ENCODE measurements around the gene C5orf63.

Gene C5orf63

DNA sequence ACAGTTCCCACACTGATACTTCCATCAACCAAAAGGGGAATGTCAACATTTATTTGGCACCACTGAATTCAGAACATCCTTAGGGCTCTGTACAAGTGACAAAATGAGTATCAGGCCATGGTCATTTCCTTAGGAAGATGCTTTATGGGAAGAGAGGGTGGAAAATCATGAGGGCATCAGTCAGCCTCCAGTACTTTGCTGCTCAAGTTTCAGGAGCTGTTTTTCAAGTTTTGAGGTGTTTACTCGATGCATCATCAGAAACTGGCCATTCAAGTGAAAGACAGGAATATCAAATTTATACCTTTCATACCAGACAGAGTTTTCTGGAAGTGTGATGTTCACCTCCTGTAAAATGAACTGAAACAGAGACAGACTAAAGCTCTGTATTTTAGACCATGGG, 21.7 kb downstream of the C5orf63 start:
- no peaks in the 10 kb centered on the region for H3K4me1 ChIP-seq (ENCODE audit: control insufficient read depth, low read depth, low read length)
- H3K27ac ChIP-seq (ENCODE audit: low read length) = no peak overlapping the region
- no peak overlapping the region for H3K9ac ChIP-seq (ENCODE audit: low read length)
- H3K27me3 ChIP-seq (ENCODE audit: control insufficient read depth, insufficient read depth, low read length) = peaks cover 7% of the 10 kb centered on the region
- H3K4me3 ChIP-seq (ENCODE audit: low read length) = no peak overlapping the region
- H3K36me3 ChIP-seq (ENCODE audit: control insufficient read depth, low read depth, low read length) = no peaks in the 10 kb centered on the region
- peaks cover 3% of the 10 kb centered on the region for H3K9me3 ChIP-seq (ENCODE audit: control insufficient read depth, low read depth, low read length)

DNA sequence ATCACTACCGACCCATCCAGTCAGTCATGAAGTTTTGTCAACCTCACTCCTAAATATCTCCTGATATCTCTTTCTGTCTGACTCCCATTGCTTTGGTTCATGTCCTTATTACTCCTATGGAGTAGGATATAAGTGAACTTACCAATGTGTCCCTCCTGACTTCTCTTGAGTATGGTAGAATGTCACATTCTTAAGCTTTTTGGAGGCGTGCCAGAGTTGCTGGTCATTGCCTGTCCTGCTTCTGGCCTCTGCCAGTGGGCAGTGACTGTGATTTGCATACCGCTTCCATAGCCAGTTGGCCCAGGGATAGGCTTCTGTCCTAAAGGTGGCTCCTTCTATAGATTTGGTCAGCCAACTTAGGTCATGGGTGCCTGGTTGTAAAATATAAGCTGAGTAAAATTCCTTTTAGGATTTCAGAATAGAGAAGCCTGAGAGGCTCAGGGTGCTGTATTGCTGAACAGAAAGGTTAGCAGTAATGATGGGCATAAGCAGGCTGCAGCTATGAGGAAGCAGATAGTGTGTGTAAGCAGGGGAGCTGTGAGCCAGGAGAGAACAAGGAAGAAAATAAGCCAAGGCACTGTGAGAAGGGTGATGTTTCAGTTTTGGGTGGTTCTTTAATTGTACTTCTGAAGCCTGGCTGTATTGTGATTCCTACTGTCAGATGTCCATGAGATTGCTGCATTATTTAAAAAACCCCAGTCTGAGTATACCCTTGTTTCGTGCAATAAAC, 26.8 kb downstream of the C5orf63 start:
- Histone ChIP-seq H3K4me1 (ENCODE audit: control insufficient read depth, low read depth, low read length) (peaks cover 13% of the 10 kb centered on the region), H3K4me3 (ENCODE audit: low read length) (no peak overlapping the region), H3K27me3 (ENCODE audit: control insufficient read depth, insufficient read depth, low read length) (peaks cover 12% of the 10 kb centered on the region), H3K27ac (ENCODE audit: low read length) (no peak overlapping the region), H3K36me3 (ENCODE audit: control insufficient read depth, low read depth, low read length) (no peaks in the 10 kb centered on the region), H3K9ac (ENCODE audit: low read length) (no peak overlapping the region), H3K9me3 (ENCODE audit: control insufficient read depth, low read depth, low read length) (no peaks in the 10 kb centered on the region)

DNA sequence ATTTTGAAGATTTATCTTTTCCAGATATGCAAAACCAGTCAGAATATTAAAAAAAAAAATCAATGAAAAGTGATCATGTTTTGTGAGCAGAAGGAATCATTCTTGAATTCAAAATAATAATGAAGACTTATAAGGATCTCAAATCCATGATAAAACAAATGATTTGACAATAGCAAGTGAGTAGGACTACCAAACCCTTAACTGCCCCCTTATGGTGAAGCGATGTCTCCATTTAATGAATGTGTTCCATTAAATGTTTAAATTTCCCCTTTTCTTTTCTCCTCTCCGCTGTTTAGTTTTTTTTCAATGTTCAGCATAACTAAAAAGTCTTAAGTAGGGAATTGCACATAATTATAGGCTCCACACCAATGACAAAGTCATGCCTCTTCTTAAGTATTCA, 30.7 kb downstream of the C5orf63 start:
- Histone ChIP-seq H3K27ac (ENCODE audit: low read length) (no peak overlapping the region), H3K4me1 (ENCODE audit: control insufficient read depth, low read depth, low read length) (peaks cover 25% of the 10 kb centered on the region), H3K4me3 (ENCODE audit: low read length) (no peak overlapping the region), H3K36me3 (ENCODE audit: control insufficient read depth, low read depth, low read length) (no peaks in the 10 kb centered on the region), H3K27me3 (ENCODE audit: control insufficient read depth, insufficient read depth, low read length) (peaks cover 12% of the 10 kb centered on the region), H3K9ac (ENCODE audit: low read length) (no peak overlapping the region), H3K9me3 (ENCODE audit: control insufficient read depth, low read depth, low read length) (no peaks in the 10 kb centered on the region)

DNA sequence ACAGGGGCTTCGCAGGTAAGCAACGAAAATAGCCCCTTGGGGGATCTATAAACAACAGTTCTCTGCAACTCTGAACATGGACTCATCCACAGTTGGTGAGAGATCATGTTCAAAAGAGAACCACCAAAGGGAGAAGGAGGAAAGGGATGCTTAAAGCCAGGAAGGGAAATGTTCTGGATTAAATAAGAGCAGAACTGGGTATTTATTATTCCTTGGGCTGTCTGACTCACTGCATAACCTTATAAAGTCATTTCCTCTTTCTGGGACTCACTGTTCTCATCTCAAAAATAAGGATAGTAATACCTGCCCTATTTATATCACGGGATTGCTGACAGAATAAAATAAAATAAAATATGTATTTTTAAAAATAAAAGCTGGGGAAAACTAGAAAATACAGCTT, 31.7 kb downstream of the C5orf63 start:
- peaks cover 25% of the 10 kb centered on the region for H3K4me1 ChIP-seq (ENCODE audit: control insufficient read depth, low read depth, low read length)
- peaks cover 5% of the 10 kb centered on the region for H3K27me3 ChIP-seq (ENCODE audit: control insufficient read depth, insufficient read depth, low read length)
- H3K9me3 ChIP-seq (ENCODE audit: control insufficient read depth, low read depth, low read length) = no peaks in the 10 kb centered on the region
- H3K9ac ChIP-seq (ENCODE audit: low read length) = no peak overlapping the region
- H3K36me3 ChIP-seq (ENCODE audit: control insufficient read depth, low read depth, low read length) = no peaks in the 10 kb centered on the region
- H3K27ac ChIP-seq (ENCODE audit: low read length) = no peak overlapping the region
- no peak overlapping the region for H3K4me3 ChIP-seq (ENCODE audit: low read length)

DNA sequence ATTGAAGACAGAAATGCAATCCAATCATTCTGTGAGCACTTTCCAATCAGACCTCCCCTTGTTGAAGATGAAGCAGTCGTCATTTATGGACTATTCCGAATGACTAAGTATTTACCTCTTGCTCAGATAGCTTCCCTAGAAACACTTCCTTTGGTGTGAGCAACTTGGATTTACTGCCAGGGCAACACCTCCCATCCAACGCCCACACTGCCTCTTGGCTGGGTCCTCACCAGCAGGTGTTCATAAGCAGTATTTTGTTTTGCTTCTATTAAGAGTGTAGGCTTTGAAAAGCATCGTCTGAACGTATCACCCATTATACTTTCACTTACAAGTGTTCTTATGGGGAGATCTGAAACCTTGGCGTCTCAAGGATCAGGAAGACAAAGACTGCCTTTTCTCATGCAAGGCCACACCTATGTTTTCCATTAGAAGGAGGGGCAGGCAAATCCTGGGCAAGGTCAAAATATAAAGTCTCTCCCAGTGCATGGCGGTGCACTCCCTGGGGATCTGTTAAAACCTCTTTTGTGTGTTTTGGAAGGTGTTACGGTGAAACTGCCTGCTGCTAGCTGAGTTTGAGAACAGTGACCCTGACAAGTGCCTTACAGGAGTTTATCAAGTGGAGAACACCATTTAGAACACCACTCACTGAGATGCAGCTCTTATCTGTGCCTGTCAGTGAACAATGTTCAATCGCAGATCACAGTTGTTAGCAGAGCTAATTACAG, 32.3 kb downstream of the C5orf63 start:
- Histone ChIP-seq H3K27me3 (ENCODE audit: control insufficient read depth, insufficient read depth, low read length) (no peaks in the 10 kb centered on the region), H3K27ac (ENCODE audit: low read length) (no peak overlapping the region), H3K36me3 (ENCODE audit: control insufficient read depth, low read depth, low read length) (no peaks in the 10 kb centered on the region), H3K9me3 (ENCODE audit: control insufficient read depth, low read depth, low read length) (no peaks in the 10 kb centered on the region), H3K4me1 (ENCODE audit: control insufficient read depth, low read depth, low read length) (peaks cover 25% of the 10 kb centered on the region), H3K9ac (ENCODE audit: low read length) (no peak overlapping the region), H3K4me3 (ENCODE audit: low read length) (no peak overlapping the region)

DNA sequence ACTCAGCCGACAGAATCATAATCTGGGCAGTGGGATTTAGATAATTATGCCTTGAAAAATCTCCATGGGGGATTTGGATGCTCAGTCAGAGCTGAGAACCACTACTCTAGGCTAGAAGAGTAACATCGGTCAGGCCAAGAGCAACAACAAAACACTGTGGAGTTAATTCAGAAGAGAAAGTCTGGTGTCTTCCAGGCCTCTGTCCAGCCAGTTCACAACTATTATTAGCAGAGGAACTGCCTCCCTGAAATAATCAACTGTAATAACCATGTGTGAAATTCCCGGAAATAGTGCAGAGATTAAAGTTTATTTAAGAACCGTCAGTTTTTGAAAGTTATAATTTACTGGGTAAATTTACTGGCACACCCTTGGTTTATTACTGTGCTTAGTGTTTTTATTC, 34.8 kb downstream of the C5orf63 start:
- H3K9ac ChIP-seq (ENCODE audit: low read length) = no peak overlapping the region
- no peaks in the 10 kb centered on the region for H3K27me3 ChIP-seq (ENCODE audit: control insufficient read depth, insufficient read depth, low read length)
- H3K4me1 ChIP-seq (ENCODE audit: control insufficient read depth, low read depth, low read length) = peaks cover 19% of the 10 kb centered on the region
- no peak overlapping the region for H3K27ac ChIP-seq (ENCODE audit: low read length)
- no peaks in the 10 kb centered on the region for H3K9me3 ChIP-seq (ENCODE audit: control insufficient read depth, low read depth, low read length)
- no peaks in the 10 kb centered on the region for H3K36me3 ChIP-seq (ENCODE audit: control insufficient read depth, low read depth, low read length)
- no peak overlapping the region for H3K4me3 ChIP-seq (ENCODE audit: low read length)

DNA sequence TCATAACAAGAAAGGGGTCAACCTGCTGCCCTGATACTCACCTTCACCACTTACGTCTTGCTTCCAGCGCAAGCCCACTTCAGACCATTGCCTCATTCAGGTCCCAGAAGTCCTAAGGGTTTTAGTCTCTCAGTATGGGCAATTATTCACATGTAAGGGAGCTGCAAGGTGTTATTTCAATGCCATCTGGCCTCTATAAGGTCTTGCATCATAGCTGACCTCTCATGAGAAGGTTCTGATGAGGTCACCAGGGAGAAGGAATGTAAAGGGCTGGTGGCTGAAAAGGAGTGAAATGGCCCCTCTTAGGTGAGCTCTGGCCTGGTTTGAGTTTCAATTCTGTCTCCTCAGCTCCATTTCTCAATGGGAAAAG, 41.5 kb downstream of the C5orf63 start:
- Histone ChIP-seq H3K27ac (ENCODE audit: low read length) (no peak overlapping the region), H3K36me3 (ENCODE audit: control insufficient read depth, low read depth, low read length) (no peaks in the 10 kb centered on the region), H3K4me3 (ENCODE audit: low read length) (no peak overlapping the region), H3K9me3 (ENCODE audit: control insufficient read depth, low read depth, low read length) (no peaks in the 10 kb centered on the region), H3K4me1 (ENCODE audit: control insufficient read depth, low read depth, low read length) (peaks cover 10% of the 10 kb centered on the region), H3K27me3 (ENCODE audit: control insufficient read depth, insufficient read depth, low read length) (peaks cover 39% of the 10 kb centered on the region), H3K9ac (ENCODE audit: low read length) (no peak overlapping the region)

DNA sequence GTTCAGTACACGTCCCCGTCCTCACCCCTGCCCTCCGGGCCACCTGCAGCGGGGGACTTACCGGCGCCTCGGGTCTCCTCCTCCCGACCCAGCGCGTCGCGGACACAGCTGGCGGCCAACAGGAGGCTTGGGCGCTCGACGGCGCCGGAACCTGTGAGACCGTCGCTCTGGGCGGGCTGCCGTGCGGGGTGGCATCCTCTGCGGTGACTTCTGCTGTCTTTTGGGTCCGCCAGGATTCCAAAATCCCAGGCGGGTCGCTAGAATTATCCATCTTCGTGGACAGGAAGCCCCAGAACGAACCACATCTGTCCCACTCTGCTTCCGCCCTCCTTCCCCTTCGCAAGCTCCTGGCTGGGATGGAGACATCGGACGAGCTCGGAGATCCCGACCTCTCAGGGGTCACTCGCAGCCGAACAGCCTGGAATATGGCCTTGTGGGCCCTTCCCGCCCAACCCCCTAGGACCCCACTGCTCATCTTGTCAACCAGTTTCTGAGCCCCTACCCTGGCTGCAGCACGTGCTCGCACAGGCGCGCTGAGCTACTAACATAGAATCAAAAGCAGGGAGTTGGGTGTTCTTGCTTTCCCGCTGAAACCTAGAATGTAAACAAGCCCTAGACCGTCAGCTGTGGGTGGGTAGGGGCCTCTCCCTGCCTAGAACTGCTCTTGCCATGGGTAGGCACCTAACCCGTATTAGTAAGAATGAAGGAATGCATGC, 42.0 kb downstream of the C5orf63 start:
- no peaks in the 10 kb centered on the region for H3K9me3 ChIP-seq (ENCODE audit: control insufficient read depth, low read depth, low read length)
- H3K27me3 ChIP-seq (ENCODE audit: control insufficient read depth, insufficient read depth, low read length) = peaks cover 39% of the 10 kb centered on the region
- no peaks in the 10 kb centered on the region for H3K36me3 ChIP-seq (ENCODE audit: control insufficient read depth, low read depth, low read length)
- H3K9ac ChIP-seq (ENCODE audit: low read length) = peak overlapping the region; percentile 37
- peak overlapping the region; percentile 88 for H3K4me3 ChIP-seq (ENCODE audit: low read length)
- H3K27ac ChIP-seq (ENCODE audit: low read length) = no peak overlapping the region
- H3K4me1 ChIP-seq (ENCODE audit: control insufficient read depth, low read depth, low read length) = peaks cover 16% of the 10 kb centered on the region

DNA sequence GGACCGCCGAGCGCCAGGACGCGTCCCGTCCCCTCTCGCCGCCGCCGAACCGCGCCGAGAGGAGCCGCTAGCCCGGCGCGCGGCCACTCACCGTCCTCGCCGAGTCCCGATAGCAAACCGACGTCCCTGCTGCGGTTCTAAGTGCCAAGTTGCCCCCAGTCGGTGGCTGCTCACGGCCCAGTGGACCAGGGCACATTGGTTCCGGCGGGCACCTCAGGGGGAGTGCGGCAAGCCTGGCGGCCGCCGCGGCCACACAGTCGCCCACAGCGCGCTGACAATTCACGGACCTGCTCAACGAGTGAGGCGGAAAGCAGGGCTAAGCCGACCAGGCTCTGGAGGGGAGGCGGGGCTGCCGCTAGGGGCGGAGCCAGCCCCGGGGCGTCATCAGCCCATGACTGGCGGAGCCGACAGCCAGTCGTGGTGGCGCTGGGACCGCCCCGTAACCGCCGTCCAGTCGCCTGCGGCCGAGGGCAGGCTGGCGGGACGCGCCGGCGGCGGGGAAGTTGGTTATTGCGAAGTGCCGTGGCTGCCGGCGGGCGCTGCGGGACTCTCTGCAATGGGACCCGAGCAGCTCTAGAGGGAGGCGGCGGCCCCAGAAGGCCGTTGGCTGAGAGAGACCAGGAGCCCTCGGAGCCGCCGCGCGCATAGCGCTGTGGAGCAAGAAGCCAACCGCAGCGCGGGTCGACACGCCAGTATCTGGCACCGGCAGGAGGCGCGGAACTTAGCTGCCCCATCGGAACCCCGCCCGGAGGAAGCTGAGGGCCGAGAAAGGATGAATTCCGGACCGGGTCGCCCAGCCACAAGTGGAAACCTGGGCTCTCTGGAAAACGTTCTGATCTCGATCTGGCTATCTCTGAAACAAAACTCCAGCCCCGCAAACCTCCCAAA, 42.8 kb downstream of the C5orf63 start, which contains the start of gene MARCHF3:
TSS of gene MARCHF3 (minus strand) at position 300 of the 888 bp plus-strand sequence. CDS start 112,387 bp downstream, outside the sequence.
- peak within 1 kb of the TSS; percentile 47 for H3K9ac ChIP-seq (ENCODE audit: low read length)
- no peaks in the 10 kb centered on the region for H3K9me3 ChIP-seq (ENCODE audit: control insufficient read depth, low read depth, low read length)
- H3K4me1 ChIP-seq (ENCODE audit: control insufficient read depth, low read depth, low read length) = peaks cover 16% of the 10 kb centered on the region
- no peak within 1 kb of the TSS for H3K27ac ChIP-seq (ENCODE audit: low read length)
- peaks cover 39% of the 10 kb centered on the region for H3K27me3 ChIP-seq (ENCODE audit: control insufficient read depth, insufficient read depth, low read length)
- H3K4me3 ChIP-seq (ENCODE audit: low read length) = peak within 1 kb of the TSS; percentile 88
- no peaks in the 10 kb centered on the region for H3K36me3 ChIP-seq (ENCODE audit: control insufficient read depth, low read depth, low read length)

DNA sequence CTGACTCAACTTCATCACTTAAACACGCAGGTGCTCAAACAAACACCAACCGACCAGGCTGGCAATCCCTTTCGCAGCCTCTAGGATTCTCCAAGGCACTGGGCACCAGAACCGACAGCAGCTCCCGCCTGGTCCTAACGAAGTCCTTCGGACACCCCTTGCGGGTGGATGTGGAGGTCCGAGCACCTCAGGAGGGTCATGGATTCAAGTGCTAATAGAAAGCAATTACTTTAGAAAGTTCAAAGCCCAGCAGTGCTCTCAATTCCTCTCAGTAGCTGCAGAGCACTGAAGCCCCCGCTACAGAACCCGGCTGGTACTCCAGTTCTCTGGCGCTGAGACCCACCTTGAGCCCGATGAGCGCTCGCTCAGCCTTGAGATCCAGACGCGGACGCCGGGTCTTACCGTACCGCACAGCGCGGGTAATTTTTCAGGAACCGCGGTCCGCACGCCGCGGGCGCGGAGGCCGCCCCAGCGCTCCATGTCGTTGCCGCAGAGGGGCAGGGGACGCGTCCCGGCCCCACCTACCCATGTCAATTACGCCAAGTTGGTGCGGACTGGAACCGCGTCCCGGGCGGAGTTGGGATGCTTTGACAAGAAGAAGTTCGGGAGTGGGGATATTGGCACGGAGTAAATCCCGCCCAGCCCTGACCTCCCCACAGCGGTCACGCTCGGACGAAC, 43.6 kb downstream of the C5orf63 start:
- Histone ChIP-seq H3K4me1 (ENCODE audit: control insufficient read depth, low read depth, low read length) (peaks cover 16% of the 10 kb centered on the region), H3K9me3 (ENCODE audit: control insufficient read depth, low read depth, low read length) (no peaks in the 10 kb centered on the region), H3K36me3 (ENCODE audit: control insufficient read depth, low read depth, low read length) (no peaks in the 10 kb centered on the region), H3K27me3 (ENCODE audit: control insufficient read depth, insufficient read depth, low read length) (peaks cover 39% of the 10 kb centered on the region), H3K9ac (ENCODE audit: low read length) (peak overlapping the region; percentile 47), H3K27ac (ENCODE audit: low read length) (no peak overlapping the region), H3K4me3 (ENCODE audit: low read length) (peak overlapping the region; percentile 88)
